Stimulated activated naive CD8-positive, alpha-beta T cell treated with anti-CD3 and anti-CD28 coated beads, Interleukin-15, amount 100 ng/mL, for 72 hours (primary cell): ENCODE results near the gene CLEC4E.
"Not testable (repeated sequence)": the region's sequence is repeated elsewhere in the genome, so short reads cannot be mapped to it uniquely, and the experiment has no call there.

Source experiments
- ATAC-seq: fragments of 150-1000 bp; cut with Tn5 transposase; 2 replicates; pipeline ENCODE4 v1.10.0; 2021; ENCODE audit warnings: mild to moderate bottlenecking, moderate library complexity
- DNase-seq, 2 donors: peaks; one replicate each; pipeline ENCODE4 v3.0.0; 2021 to 2022
- H3K27ac Mint-ChIP-seq, 2 donors: one replicate each; pipeline ENCODE4 v1.8.0; 2022; ENCODE audit warnings: mild to moderate bottlenecking in 2 of 2, mixed read lengths in 2 of 2, moderate library complexity in 2 of 2
- H3K27me3 Mint-ChIP-seq: one replicate; pipeline ENCODE4 v1.8.0; 2022; ENCODE audit warnings: mixed read lengths
- H3K4me1 Mint-ChIP-seq: one replicate; pipeline ENCODE4 v1.8.0; 2022; ENCODE audit warnings: mild to moderate bottlenecking, mixed read lengths
- H3K4me3 Mint-ChIP-seq, 2 donors: one replicate each; pipeline ENCODE4 v1.8.0; 2022; ENCODE audit warnings: mild to moderate bottlenecking in 2 of 2, mixed read lengths in 2 of 2, moderate library complexity in 1 of 2
- H3K9me3 Mint-ChIP-seq, 2 donors: one replicate each; pipeline ENCODE4 v1.8.0; 2022; ENCODE audit warnings: mixed read lengths in 2 of 2

The CLEC4E gene

GRCh38 chr12:8540831-8541230, at the start of gene CLEC4E:
CLEC4E (minus strand) TSS chr12:8540905; CDS start chr12:8540797, 108 bp downstream.
- peaks cover 16% of the 10 kb centered on the region for H3K4me1 Mint-ChIP-seq
- not testable (repeated sequence) for DNase-seq, H3K27ac Mint-ChIP-seq, H3K4me3 Mint-ChIP-seq, ATAC-seq, H3K9me3 Mint-ChIP-seq
- peaks cover 38% of the 10 kb centered on the region for H3K27me3 Mint-ChIP-seq

- Mint-ChIP-seq H3K27ac (no peak overlapping the region), H3K4me3 (no peak overlapping the region), H3K4me1 (peaks cover 15% of the 10 kb centered on the region), H3K9me3 (no peaks in the 10 kb centered on the region), H3K27me3 (no peaks in the 10 kb centered on the region)
- ATAC-seq (no peak), DNase-seq (no peak)
Observed at GRCh38 chr12:8589679-8590078, 49.0 kb upstream of the CLEC4E start.

- H3K27me3 Mint-ChIP-seq, DNase-seq, H3K4me1 Mint-ChIP-seq, H3K27ac Mint-ChIP-seq, H3K4me3 Mint-ChIP-seq, H3K9me3 Mint-ChIP-seq, ATAC-seq: not testable (repeated sequence)
Observed at GRCh38 chr12:8584478-8584877, 43.8 kb upstream of the CLEC4E start.

- Mint-ChIP-seq H3K9me3 (no peaks in the 10 kb centered on the region), H3K4me1 (no peaks in the 10 kb centered on the region), H3K27me3 (no peaks in the 10 kb centered on the region), H3K27ac (no peak overlapping the region), H3K4me3 (no peak overlapping the region)
- ATAC-seq (no peak), DNase-seq (no peak)
Observed at GRCh38 chr12:8584004-8584403, 43.3 kb upstream of the CLEC4E start.

GRCh38 chr12:8581098-8581784, 40.5 kb upstream of the CLEC4E start:
- Mint-ChIP-seq H3K9me3 (no peaks in the 10 kb centered on the region), H3K4me3 (no peak overlapping the region), H3K27ac (peak overlapping the region in 1 of 2 donors; percentile 72), H3K27me3 (no peaks in the 10 kb centered on the region), H3K4me1 (no peaks in the 10 kb centered on the region)
- DNase-seq (no peak), ATAC-seq (no peak)

- no peak for ATAC-seq
- Mint-ChIP-seq H3K27ac (no peak overlapping the region), H3K27me3 (peaks cover 8% of the 10 kb centered on the region), H3K9me3 (no peaks in the 10 kb centered on the region), H3K4me3 (no peak overlapping the region), H3K4me1 (peaks cover 1% of the 10 kb centered on the region)
- no peak for DNase-seq
Observed at GRCh38 chr12:8577879-8578278, 37.2 kb upstream of the CLEC4E start.

GRCh38 chr12:8572507-8572906, 31.8 kb upstream of the CLEC4E start:
- H3K9me3 Mint-ChIP-seq, result peaks cover under 1 to 5% of the 10 kb centered on the region in 2 donors
- no peak overlapping the region for H3K4me3 Mint-ChIP-seq
- H3K4me1 Mint-ChIP-seq, result peaks cover 11% of the 10 kb centered on the region
- ATAC-seq, result no peak
- H3K27ac Mint-ChIP-seq, result no peak overlapping the region
- peaks cover 8% of the 10 kb centered on the region for H3K27me3 Mint-ChIP-seq
- DNase-seq, result no peak

GRCh38 chr12:8566525-8566924, 25.8 kb upstream of the CLEC4E start:
- Mint-ChIP-seq H3K27me3 (no peaks in the 10 kb centered on the region), H3K27ac (no peak overlapping the region), H3K4me1 (no peaks in the 10 kb centered on the region), H3K4me3 (no peak overlapping the region), H3K9me3 (peaks cover 5 to 19% of the 10 kb centered on the region in 2 donors)
- DNase-seq, result no peak
- ATAC-seq, result no peak

GRCh38 chr12:8566052-8566451, 25.3 kb upstream of the CLEC4E start:
- ATAC-seq, DNase-seq, H3K4me1 Mint-ChIP-seq, H3K4me3 Mint-ChIP-seq, H3K27me3 Mint-ChIP-seq, H3K27ac Mint-ChIP-seq: not testable (repeated sequence)
- peaks cover 5 to 19% of the 10 kb centered on the region in 2 donors for H3K9me3 Mint-ChIP-seq

GRCh38 chr12:8564656-8565055, 24.0 kb upstream of the CLEC4E start:
- Mint-ChIP-seq H3K4me3 (no peak overlapping the region), H3K4me1 (no peaks in the 10 kb centered on the region), H3K27me3 (no peaks in the 10 kb centered on the region), H3K27ac (no peak overlapping the region), H3K9me3 (peaks cover 5 to 19% of the 10 kb centered on the region in 2 donors)
- ATAC-seq (no peak), DNase-seq (no peak)

- H3K27ac Mint-ChIP-seq, result no peak overlapping the region
- no peaks in the 10 kb centered on the region for H3K4me1 Mint-ChIP-seq
- H3K9me3 Mint-ChIP-seq, result peaks cover under 1 to 19% of the 10 kb centered on the region in 2 donors
- DNase-seq (no peak), ATAC-seq (no peak)
- H3K27me3 Mint-ChIP-seq, result no peaks in the 10 kb centered on the region
- no peak overlapping the region for H3K4me3 Mint-ChIP-seq
Observed at GRCh38 chr12:8563356-8563755, 22.7 kb upstream of the CLEC4E start.

GRCh38 chr12:8562310-8562709, 21.6 kb upstream of the CLEC4E start:
- DNase-seq (no peak), ATAC-seq (no peak)
- Mint-ChIP-seq H3K4me3 (no peak overlapping the region), H3K27ac (no peak overlapping the region), H3K27me3 (no peaks in the 10 kb centered on the region), H3K9me3 (peaks cover 0 to 16% of the 10 kb centered on the region in 2 donors), H3K4me1 (no peaks in the 10 kb centered on the region)

- Mint-ChIP-seq H3K27me3 (no peaks in the 10 kb centered on the region), H3K9me3 (peaks cover 0 to 10% of the 10 kb centered on the region in 2 donors), H3K4me1 (peaks cover 5% of the 10 kb centered on the region), H3K4me3 (no peak overlapping the region), H3K27ac (peak overlapping the region in 1 of 2 donors; percentile 60)
- no peak for ATAC-seq
- DNase-seq, result no peak
Observed at GRCh38 chr12:8561011-8561410, 20.3 kb upstream of the CLEC4E start.

GRCh38 chr12:8559676-8560075, 19.0 kb upstream of the CLEC4E start:
- ATAC-seq, result no peak
- no peak overlapping the region for H3K4me3 Mint-ChIP-seq

GRCh38 chr12:8556531-8557097, 15.9 kb upstream of the CLEC4E start:
- H3K4me3 Mint-ChIP-seq, result no peak overlapping the region
- H3K27ac Mint-ChIP-seq, result no peak overlapping the region
- H3K4me1 Mint-ChIP-seq, result peaks cover 5% of the 10 kb centered on the region
- ATAC-seq, result peak; percentile 58
- no peaks in the 10 kb centered on the region for H3K9me3 Mint-ChIP-seq
- DNase-seq, result no peak
- H3K27me3 Mint-ChIP-seq, result no peaks in the 10 kb centered on the region

More at GRCh38 chr12:8559676-8560075, 19.0 kb upstream of the CLEC4E start:
- H3K4me1 Mint-ChIP-seq, result peaks cover 5% of the 10 kb centered on the region
- H3K27ac Mint-ChIP-seq, result no peak overlapping the region
- DNase-seq, result no peak
- peaks cover 0 to 10% of the 10 kb centered on the region in 2 donors for H3K9me3 Mint-ChIP-seq
- no peaks in the 10 kb centered on the region for H3K27me3 Mint-ChIP-seq

- Mint-ChIP-seq H3K4me1 (peaks cover 5% of the 10 kb centered on the region), H3K27ac (no peak overlapping the region), H3K27me3 (no peaks in the 10 kb centered on the region), H3K4me3 (no peak overlapping the region), H3K9me3 (no peaks in the 10 kb centered on the region)
- DNase-seq (no peak), ATAC-seq (no peak)
Observed at GRCh38 chr12:8554451-8555195, 13.9 kb upstream of the CLEC4E start.
